Stimulated activated CD8-positive, alpha-beta memory T cell treated with anti-CD3 and anti-CD28 coated beads, Interleukin-12 subunit alpha, Interleukin-12 subunit beta, amount 100 ng/mL, for 4 hours (primary cell): Measurements from ENCODE around the gene NECAB2.
"Not testable (repeated sequence)": the region's sequence is repeated elsewhere in the genome, so short reads cannot be mapped to it uniquely, and the experiment has no call there.

Experiments used
- DNase-seq: peaks from one replicate; pipeline ENCODE4 v3.0.0-alpha.2; 2020; ENCODE audit warnings: low read depth

NECAB2 gene

GRCh38 chr16:83936581-83937165 lies 31.4 kb upstream of the NECAB2 start:
- DNase-seq: no peak

- no peak for DNase-seq
Measured at GRCh38 chr16:83937267-83937666, 30.8 kb upstream of the NECAB2 start.

GRCh38 chr16:83937922-83938885 lies 29.8 kb upstream of the NECAB2 start:
- no peak for DNase-seq

DNA sequence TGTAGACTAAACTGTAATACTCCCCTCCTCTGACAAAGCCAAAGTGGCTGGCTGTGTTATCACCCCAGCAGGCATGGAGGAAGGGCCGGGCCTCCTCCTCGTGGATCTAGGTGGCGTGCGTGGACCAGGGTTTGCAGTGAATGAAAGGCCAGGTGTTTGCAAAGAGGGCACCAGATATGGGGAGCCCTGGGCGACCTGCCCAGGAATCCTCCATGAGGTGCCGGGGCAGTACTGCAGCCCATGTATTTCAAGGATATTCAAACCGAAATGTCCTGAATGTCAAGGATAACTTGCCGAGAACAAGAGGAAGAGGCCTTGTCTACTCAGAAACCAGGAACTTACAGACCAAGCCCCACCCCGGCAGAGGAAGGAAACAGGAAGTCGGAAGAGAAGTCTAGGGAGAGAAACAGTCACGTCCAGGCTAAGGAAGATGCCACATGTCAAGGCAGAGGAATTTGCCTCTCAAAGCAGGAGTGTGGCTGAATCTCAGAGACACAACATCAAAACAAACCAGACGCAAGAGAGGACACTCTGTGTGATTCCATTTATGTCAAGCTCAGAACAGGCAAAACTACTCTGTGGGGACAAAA lies 28.7 kb upstream of the NECAB2 start:
- DNase-seq: no peak

DNA sequence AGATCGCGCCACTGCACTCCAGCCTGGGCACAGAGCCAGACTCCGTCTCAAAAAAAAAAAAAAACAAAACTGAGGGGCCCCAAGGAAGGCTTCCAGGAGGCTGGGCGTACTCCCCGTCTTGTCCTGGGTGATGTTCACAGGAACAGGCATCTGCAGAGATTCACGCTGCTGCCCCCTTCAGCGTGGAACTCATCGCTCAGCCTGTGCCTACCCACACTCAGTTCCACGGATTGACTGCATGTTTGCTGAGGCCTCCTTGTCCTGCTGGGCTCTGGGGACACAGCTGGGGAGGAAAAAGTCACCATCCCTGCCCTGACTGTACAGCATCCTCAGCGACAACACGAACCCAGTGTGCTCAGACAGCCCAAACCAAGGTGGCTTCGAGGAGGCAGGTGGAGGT lies 27.9 kb upstream of the NECAB2 start:
- DNase-seq: no peak

DNA sequence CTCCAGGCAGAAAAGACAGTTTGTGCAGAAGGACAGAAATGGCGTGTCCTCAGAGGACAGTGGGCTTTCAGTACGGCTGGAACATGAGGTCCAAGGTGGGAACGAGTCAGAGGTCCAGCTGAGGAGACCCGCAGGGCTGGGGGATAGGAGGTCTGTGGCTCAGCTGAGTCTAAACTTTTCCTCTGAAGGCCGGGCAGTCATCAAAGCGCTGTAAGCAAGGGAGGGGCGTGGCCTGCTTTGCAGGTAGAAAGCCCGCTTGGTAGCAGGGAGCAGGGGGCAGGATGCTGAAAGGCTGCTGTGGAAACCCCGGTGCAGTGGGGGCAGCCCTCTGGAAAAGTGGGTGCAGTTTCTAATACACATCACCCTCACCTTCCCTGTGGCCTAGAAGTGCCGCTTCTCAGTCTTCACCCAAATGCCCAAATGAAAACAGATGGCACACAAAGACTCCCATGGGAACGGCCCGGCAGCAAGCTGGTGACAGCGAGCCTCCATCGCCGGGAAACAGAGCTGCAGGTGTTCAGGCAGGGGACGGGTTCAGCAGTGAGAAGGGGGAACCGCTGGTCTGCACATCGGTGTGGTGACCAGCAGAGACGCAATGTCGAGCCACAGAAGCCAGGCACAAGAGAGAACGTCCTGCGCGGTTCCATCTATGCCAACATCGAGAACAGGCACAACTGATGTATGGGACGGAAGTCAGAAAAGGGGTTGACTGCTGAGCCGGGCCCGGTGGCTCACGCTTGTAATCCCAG lies 27.2 kb upstream of the NECAB2 start:
- DNase-seq: no peak

- not testable (repeated sequence) for DNase-seq
Measured at GRCh38 chr16:83941546-83941945, 26.5 kb upstream of the NECAB2 start.

GRCh38 chr16:83942074-83942473 lies 26.0 kb upstream of the NECAB2 start:
- DNase-seq: no peak

- DNase-seq: no peak
Measured at GRCh38 chr16:83942815-83943515, 25.1 kb upstream of the NECAB2 start.

- DNase-seq: no peak
Measured at GRCh38 chr16:83943516-83944050, 24.5 kb upstream of the NECAB2 start.

GRCh38 chr16:83945587-83945986 lies 22.5 kb upstream of the NECAB2 start:
- DNase-seq: no peak

GRCh38 chr16:83946154-83946780 lies 21.8 kb upstream of the NECAB2 start:
- no peak for DNase-seq

DNA sequence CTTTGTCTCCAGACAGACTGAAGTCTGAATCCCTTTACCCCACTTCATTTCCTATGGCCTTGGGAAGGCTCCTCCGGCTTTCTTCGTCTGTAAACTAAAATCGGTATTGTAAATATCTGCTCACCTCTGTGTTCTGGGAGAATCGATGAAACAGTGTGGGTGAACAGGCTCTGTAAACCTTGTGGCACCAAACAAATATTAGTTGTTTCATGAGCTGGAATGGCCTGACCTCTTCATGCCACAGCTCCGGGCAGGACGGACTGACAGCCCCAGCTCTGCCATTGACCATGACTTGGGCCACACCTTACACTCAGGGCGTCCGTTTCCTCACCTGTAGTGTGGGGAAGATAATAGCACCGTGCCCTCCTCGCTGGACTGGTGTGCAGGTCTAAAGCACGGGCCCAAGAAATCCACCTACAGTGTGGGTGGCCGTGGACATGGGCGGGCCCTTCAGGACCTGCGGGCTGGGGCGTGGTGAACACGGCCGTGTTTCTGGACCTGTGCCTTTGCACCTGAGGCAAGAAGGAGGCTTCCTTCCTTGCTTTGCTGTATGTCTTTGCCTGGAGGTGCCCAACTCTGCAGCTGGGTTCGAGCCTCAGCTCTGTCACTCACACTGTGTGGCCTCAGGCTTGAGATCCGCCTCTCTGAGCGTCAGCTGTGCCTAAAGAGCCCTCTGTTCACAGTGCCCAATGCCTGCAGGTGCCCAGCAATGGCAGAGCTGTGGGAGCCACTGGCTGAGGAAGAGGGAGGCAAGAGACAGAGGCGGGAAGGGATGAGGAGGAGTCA lies 21.1 kb upstream of the NECAB2 start:
- no peak for DNase-seq

GRCh38 chr16:83947642-83948234 lies 20.3 kb upstream of the NECAB2 start:
- no peak for DNase-seq

DNA sequence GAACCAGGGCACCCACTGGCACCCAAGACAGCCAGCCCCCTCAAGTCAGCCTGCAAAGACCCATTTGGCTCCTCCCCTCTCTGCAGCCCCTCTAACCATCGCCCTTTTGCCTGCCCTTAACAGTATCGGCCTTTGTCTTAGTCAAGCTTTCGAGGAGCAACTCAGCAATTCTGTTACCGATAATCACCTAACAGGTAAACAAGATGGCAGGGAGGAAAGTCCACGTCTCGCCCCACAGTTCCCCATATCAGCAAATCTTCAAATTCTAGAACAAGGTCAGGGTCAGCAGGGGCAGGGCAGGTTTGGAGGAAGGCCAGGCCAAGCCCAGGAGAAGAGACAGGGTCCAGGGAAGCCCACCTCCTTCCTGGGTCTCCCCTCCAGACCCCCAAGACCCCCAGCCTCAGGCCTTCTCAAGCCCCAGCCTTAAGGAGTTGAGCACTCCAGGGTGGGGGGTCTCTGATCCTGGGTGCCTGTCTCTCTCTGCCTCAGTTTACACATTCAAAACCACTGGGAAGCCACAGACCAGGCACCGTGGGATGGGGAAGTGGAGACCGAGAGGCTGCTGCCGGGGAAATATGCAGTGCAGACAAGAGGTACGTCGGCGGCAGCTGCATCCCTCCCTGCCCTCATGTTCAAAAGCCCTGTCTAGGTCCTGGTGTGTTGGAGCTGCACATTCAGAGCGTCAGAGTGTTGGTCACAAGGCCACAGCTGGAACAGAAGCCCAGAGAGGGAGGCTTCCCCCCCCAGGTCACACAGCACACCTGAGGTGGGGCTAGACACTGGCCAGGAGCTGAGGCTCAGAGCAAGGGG lies 18.9 kb upstream of the NECAB2 start:
- DNase-seq: no peak

- no peak for DNase-seq
Measured at GRCh38 chr16:83949724-83950001, 18.4 kb upstream of the NECAB2 start.

GRCh38 chr16:83950862-83951399 lies 17.1 kb upstream of the NECAB2 start:
- DNase-seq: not testable (repeated sequence)

DNA sequence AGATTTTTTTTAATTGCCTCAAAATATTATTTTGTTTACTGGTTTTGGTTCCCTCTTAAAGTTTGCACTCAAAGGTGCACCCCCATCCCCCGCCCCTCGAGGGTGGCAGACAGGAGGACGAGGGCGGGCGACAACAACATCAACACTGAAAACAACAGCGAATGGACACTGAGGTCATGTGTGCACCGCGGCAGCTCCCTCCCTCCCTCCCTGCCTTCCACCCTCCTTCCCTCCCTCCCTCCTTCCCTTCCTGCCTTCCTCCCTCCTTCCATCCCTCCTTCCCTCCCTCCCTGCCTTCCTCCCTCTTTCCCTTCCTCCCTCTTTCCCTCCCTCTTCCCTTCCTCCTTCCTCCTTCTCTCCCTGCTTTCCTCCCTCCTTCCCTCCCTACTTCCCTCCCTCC lies 16.5 kb upstream of the NECAB2 start:
- no peak for DNase-seq

GRCh38 chr16:83952587-83952939 lies 15.5 kb upstream of the NECAB2 start:
- DNase-seq: no peak
